ENCODE results near the gene ADAMTSL2.
A peak's percentile ranks its signal among the peaks of the same experiment; 100 is the strongest.

The ADAMTSL2 gene

GRCh38 chr9:133591985-133592384 lies 57.5 kb downstream of the ADAMTSL2 start:
- DNase-seq: no peak

GRCh38 chr9:133592731-133593409 lies 58.4 kb downstream of the ADAMTSL2 start:
- DNase-seq: no peak

- no peak for DNase-seq
These were observed 59.2 kb downstream of the ADAMTSL2 start for GRCh38 chr9:133593587-133594253.

- no peak for DNase-seq
These were observed 59.8 kb downstream of the ADAMTSL2 start for GRCh38 chr9:133594310-133594709.

- no peak for DNase-seq
These were observed 61.4 kb downstream of the ADAMTSL2 start for GRCh38 chr9:133595910-133596309.

- DNase-seq: peak; percentile 5
These were observed 62.9 kb downstream of the ADAMTSL2 start for GRCh38 chr9:133597316-133597957.

- DNase-seq: no peak
These were observed 64.5 kb downstream of the ADAMTSL2 start for GRCh38 chr9:133598978-133599377.

- DNase-seq: no peak
These were observed 65.1 kb downstream of the ADAMTSL2 start for GRCh38 chr9:133599470-133600173.

GRCh38 chr9:133600739-133601138 lies 66.2 kb downstream of the ADAMTSL2 start:
- DNase-seq: no peak

- DNase-seq: no peak
These were observed 67.2 kb downstream of the ADAMTSL2 start for GRCh38 chr9:133601746-133602145.

- DNase-seq: no peak
These were observed 67.8 kb downstream of the ADAMTSL2 start for GRCh38 chr9:133602277-133602676.

GRCh38 chr9:133603135-133603927 lies 68.8 kb downstream of the ADAMTSL2 start:
- DNase-seq: no peak

- no peak for DNase-seq
These were observed 69.7 kb downstream of the ADAMTSL2 start for GRCh38 chr9:133604214-133604613.

GRCh38 chr9:133604856-133605255 lies 70.4 kb downstream of the ADAMTSL2 start:
- no peak for DNase-seq

GRCh38 chr9:133605446-133605845 lies 70.9 kb downstream of the ADAMTSL2 start:
- no peak for DNase-seq

GRCh38 chr9:133605856-133606707 lies 71.6 kb downstream of the ADAMTSL2 start:
- DNase-seq: no peak

- no peak for DNase-seq
These were observed 72.2 kb downstream of the ADAMTSL2 start for GRCh38 chr9:133606708-133607025.

- DNase-seq: no peak
These were observed 72.9 kb downstream of the ADAMTSL2 start for GRCh38 chr9:133607381-133607780.

GRCh38 chr9:133607976-133608375 lies 73.5 kb downstream of the ADAMTSL2 start:
- DNase-seq: no peak

- DNase-seq: no peak
These were observed 73.9 kb downstream of the ADAMTSL2 start for GRCh38 chr9:133608382-133608781.

- DNase-seq: no peak
These were observed 74.4 kb downstream of the ADAMTSL2 start for GRCh38 chr9:133608889-133609288.
